Vagina (tissue), 2 donors: ENCODE data around the gene RAD23A.

Source experiments
- CTCF ChIP-seq, 3 experiments: fragments of 450-650 bp in 2 of 3; fragments of 200-600 bp in 1 of 3; sonication (generic) in 1 of 3; IDR thresholded peaks; one replicate each; pipeline ENCODE4 v1.5.1; 2017 to 2019; ENCODE audit warnings: antibody characterized with exemption in 3 of 3, mild to moderate bottlenecking in 2 of 3, moderate library complexity in 2 of 3
- POLR2A ChIP-seq, 2 donors: fragments of 450-650 bp; IDR thresholded peaks; one replicate each; pipeline ENCODE4 v1.6.1; 2017; ENCODE audit warnings: antibody characterized with exemption in 2 of 2, mild to moderate bottlenecking in 2 of 2, moderate library complexity in 2 of 2
- POLR2AphosphoS5 ChIP-seq, 2 donors: sonication (generic); formaldehyde crosslinking; IDR thresholded peaks; one replicate each; pipeline ENCODE4 v1.9.0; 2017; ENCODE audit warnings: antibody characterized with exemption in 2 of 2, mild to moderate bottlenecking in 2 of 2, low read depth in 1 of 2; ENCODE audit not compliant: insufficient read depth in 1 of 2

- no peak for TF ChIP-seq CTCF (IDR thresholded peaks at IDR 0.05)
- TF ChIP-seq POLR2A (IDR thresholded peaks at IDR 0.05) = no peak
- no peak for TF ChIP-seq POLR2AphosphoS5 (IDR thresholded peaks at IDR 0.05; ENCODE audit: insufficient read depth in 1 of 2, low read depth in 1 of 2)
Measured at GRCh38 chr19:12990431-12990830, 44.8 kb downstream of the RAD23A start.
